HepG2 (cell line): ENCODE results near the gene TBC1D1. TPM values are rescaled to one million over a fixed set of nuclear protein-coding genes. Genes with fewer than 3 reads are reported as not detected.

Source experiments
- ATAC-seq: fragments of 200-7000 bp; cut with Tn5 transposase; 3 replicates; pipeline ENCODE4 v1.9.1; 2020; ENCODE audit warnings: mild to moderate bottlenecking, moderate library complexity
- BruUV-seq: library from RNA; stranded (reverse); fragments of 400-500 nt; replicated peaks from 2 replicates; lab custom pipeline; 2021; lab: Mats Ljungman, UMichigan
- CTCF ChIA-PET: fragments of 300-600 bp; formaldehyde crosslinking; extraction: SDS; loops from one replicate; lab custom pipeline; 2021; ENCODE audit warnings: low total read pairs, inconsistent platforms, low intra/inter-chr PET ratio; lab: Yijun Ruan, JAX
- POLR2A ChIA-PET: fragments of 350-600 bp; sonication (Branson Sonifier 250); formaldehyde crosslinking; loops from one replicate; lab custom pipeline; 2020; ENCODE audit warnings: antibody characterized with exemption, inconsistent platforms; lab: Yijun Ruan, JAX
- DNase-seq: peaks from one replicate; pipeline ENCODE4 v3.0.0-alpha.2; 2015; ENCODE audit warnings: low spot score
- FAIRE-seq: peaks from 3 replicates; lab custom pipeline; 2011; peaks lifted over from hg19 to GRCh38; lab: Jason Lieb, UNC
- H2AFZ ChIP-seq: one replicate; pipeline ENCODE4 v1.6.1; 2011; ENCODE audit warnings: low read length, inconsistent platforms
- H3K27ac ChIP-seq: fragments of 300-600 bp; 3 replicates; pipeline ENCODE4 v1.8.0; 2011; ENCODE audit warnings: mixed run types, mild to moderate bottlenecking, mixed read lengths, low read length, inconsistent platforms; ENCODE audit not compliant: insufficient read depth; ENCODE audit errors: extremely low read length
- H3K27me3 ChIP-seq, 2 experiments: fragments of 200-600 bp in 1 of 2; 2 replicates in 1 of 2; 3 replicates in 1 of 2; pipeline versions ENCODE4 v1.6.0 to v1.8.0; 2011; ENCODE audit warnings: low read length in 2 of 2, mild to moderate bottlenecking in 2 of 2, moderate library complexity in 2 of 2, inconsistent platforms in 1 of 2; ENCODE audit not compliant: insufficient read depth in 2 of 2, control insufficient read depth in 1 of 2
- H3K36me3 ChIP-seq, 2 experiments: fragments of 200-600 bp in 1 of 2; replicated peaks in 1 of 2; 2 replicates in 1 of 2; 3 replicates in 1 of 2; pipeline versions ENCODE4 v1.5.1 to v1.8.0; 2011; ENCODE audit warnings: low read length in 2 of 2, inconsistent platforms in 1 of 2; ENCODE audit not compliant: insufficient read depth in 2 of 2, control insufficient read depth in 1 of 2
- H3K4me1 ChIP-seq: 2 replicates; pipeline ENCODE4 v1.5.1; 2012; ENCODE audit warnings: low read length, inconsistent platforms; ENCODE audit not compliant: insufficient read depth
- H3K4me2 ChIP-seq: 2 replicates; pipeline ENCODE4 v1.6.0; 2011; ENCODE audit warnings: low read depth, low read length, inconsistent platforms
- H3K4me3 ChIP-seq, 3 experiments: fragments of 200-600 bp in 1 of 3; sonication (generic), shearing (Covaris generic) in 1 of 3; replicated peaks in 1 of 3; 2 replicates each; pipeline ENCODE4 v1.5.1; 2011 to 2016; ENCODE audit warnings: low read length in 3 of 3, inconsistent platforms in 2 of 3, low read depth in 2 of 3, mild to moderate bottlenecking in 2 of 3, control low read depth in 1 of 3, mixed read lengths in 1 of 3; ENCODE audit not compliant: insufficient read depth in 1 of 3
- H3K79me2 ChIP-seq: one replicate; pipeline ENCODE4 v1.6.1; 2011; ENCODE audit warnings: low read length, inconsistent platforms; ENCODE audit not compliant: insufficient read depth
- H3K9ac ChIP-seq: 2 replicates; pipeline ENCODE4 v1.6.0; 2011; ENCODE audit warnings: mild to moderate bottlenecking, low read depth, low read length, inconsistent platforms; ENCODE audit not compliant: insufficient read depth
- H3K9me3 ChIP-seq: 2 replicates; pipeline ENCODE4 v1.5.1; 2012; ENCODE audit warnings: mild to moderate bottlenecking, low read length
- H4K20me1 ChIP-seq: 2 replicates; pipeline ENCODE4 v1.6.0; 2011; ENCODE audit warnings: inconsistent platforms, mild to moderate bottlenecking, low read length, moderate library complexity; ENCODE audit not compliant: insufficient read depth
- LCORL ChIP-seq, 2 experiments: fragments of 450-650 bp in 1 of 2; sonication (generic) in 1 of 2; formaldehyde crosslinking in 1 of 2; IDR thresholded peaks; 2 replicates each; pipeline versions ENCODE4 v1.5.0 to v1.6.1; 2017 to 2020; ENCODE audit warnings: antibody characterized with exemption in 1 of 2, missing genetic modification reagents in 1 of 2
- PPARG ChIP-seq: conservative IDR thresholded peaks from 2 replicates; pipeline ENCODE4 v1.6.1; 2016; ENCODE audit warnings: missing biosample characterization, missing genetic modification reagents
- RBAK ChIP-seq: sonication (generic); formaldehyde crosslinking; IDR thresholded peaks from 2 replicates; pipeline ENCODE4 v1.5.1; 2020; ENCODE audit warnings: mild to moderate bottlenecking, missing genetic modification reagents
- SRSF4 ChIP-seq: fragments of 200-400 bp; formaldehyde crosslinking; IDR thresholded peaks from one replicate; pipeline ENCODE4 v1.6.1; 2018; ENCODE audit warnings: mild to moderate bottlenecking, low read depth, low read length, moderate library complexity; ENCODE audit not compliant: poor library complexity, severe bottlenecking
- ZSCAN29 ChIP-seq: sonication (generic); formaldehyde crosslinking; conservative IDR thresholded peaks from 2 replicates; pipeline ENCODE4 v1.4.0; 2020; ENCODE audit warnings: mild to moderate bottlenecking, missing genetic modification reagents
- ZZZ3 ChIP-seq: sonication (generic); formaldehyde crosslinking; IDR thresholded peaks from 2 replicates; pipeline ENCODE4 v1.4.0; 2020; ENCODE audit warnings: missing genetic modification reagents, mild to moderate bottlenecking, borderline replicate concordance
- in situ Hi-C: cut with HindIII; loops from 2 replicates; pipeline ENCODE4 v1.10.0; 2017; ENCODE audit warnings: low pct_unique_long_range_greater_than_20kb; ENCODE audit not compliant: extremely low pct_ligation_motif_present
- intact Hi-C: fragments of 100-400 bp; cut with micrococcal nuclease; formaldehyde crosslinking; loops from one replicate; pipeline ENCODE4 v1.10.0; 2022; ENCODE audit not compliant: unreplicated experiment
- polyA plus RNA-seq, 8 experiments: library from polyadenylated mRNA; depleted of rRNA in 3 of 8; stranded (reverse) in 7 of 8; unstranded in 1 of 8; fragments of >200 nt; fragmentation: Illumina TruSeq in 4 of 8; extraction: Trizol in 4 of 8; gene quantifications; 2 replicates each; pipeline versions ENCODE4 v1.2.1 to v1.2.3, GENCODE V29; 2011 to 2016; ENCODE audit warnings: low read depth in 4 of 8, missing spikeins in 1 of 8, mixed read lengths in 1 of 8; ENCODE audit not compliant: insufficient read depth in 1 of 8
- total RNA-seq, 5 experiments: library from RNA; depleted of rRNA; stranded (reverse); fragments of >200 nt; fragmentation: Illumina TruSeq; extraction: Trizol; gene quantifications; 2 replicates each; pipeline ENCODE4 v1.2.3, GENCODE V29; 2016; ENCODE audit warnings: low read depth in 1 of 5
- TF ChIP-seq, protein P1 (sequence below): sonication (generic); formaldehyde crosslinking; IDR thresholded peaks from 2 replicates; pipeline ENCODE4 v1.4.0; 2020; ENCODE audit warnings: mild to moderate bottlenecking, missing genetic modification reagents
- TF ChIP-seq, protein P2 (sequence below): sonication (generic); formaldehyde crosslinking; IDR thresholded peaks from 2 replicates; pipeline ENCODE4 v1.9.0; 2022; ENCODE audit warnings: low read depth, missing genetic modification reagents
- TF ChIP-seq, protein P3 (sequence below): sonication (generic); formaldehyde crosslinking; IDR thresholded peaks from 2 replicates; pipeline ENCODE4 v1.5.0; 2020; ENCODE audit warnings: missing genetic modification reagents
- TF ChIP-seq, protein P4 (sequence below): sonication (generic); formaldehyde crosslinking; IDR thresholded peaks from 2 replicates; pipeline ENCODE4 v1.4.0; 2020; ENCODE audit warnings: mild to moderate bottlenecking, missing genetic modification reagents
- TF ChIP-seq, protein P5 (sequence below): sonication (generic); formaldehyde crosslinking; IDR thresholded peaks from 2 replicates; pipeline ENCODE4 v1.5.0; 2020; ENCODE audit warnings: mild to moderate bottlenecking, missing genetic modification reagents, moderate library complexity

TBC1D1 gene
- total and polyA plus RNA-seq, 2 of the 13 experiments (the other 11 are each of a cell fraction or from before 2014, with no cell fraction given) = 37.3 to 62.8 TPM

DNA sequence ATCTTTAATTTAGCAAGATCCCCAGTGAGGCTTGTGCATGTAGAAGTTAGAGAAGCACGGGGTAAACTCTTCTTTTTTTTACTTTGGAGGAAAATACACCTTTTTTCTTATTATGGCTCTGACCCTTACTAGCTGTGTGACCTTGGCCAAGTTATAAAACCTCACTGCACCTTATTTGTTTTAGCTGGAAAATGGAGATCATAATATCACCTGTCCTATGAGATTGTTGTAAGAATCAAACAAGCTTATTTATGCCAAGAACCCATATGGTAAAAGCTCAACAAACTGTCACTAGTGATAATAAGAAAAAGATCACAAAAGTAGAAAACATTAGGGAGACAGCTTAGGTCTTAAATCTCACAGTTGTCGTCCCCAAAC is 196.0 kb downstream of the TBC1D1 start (continued):
- TF ChIP-seq, protein P1, sequence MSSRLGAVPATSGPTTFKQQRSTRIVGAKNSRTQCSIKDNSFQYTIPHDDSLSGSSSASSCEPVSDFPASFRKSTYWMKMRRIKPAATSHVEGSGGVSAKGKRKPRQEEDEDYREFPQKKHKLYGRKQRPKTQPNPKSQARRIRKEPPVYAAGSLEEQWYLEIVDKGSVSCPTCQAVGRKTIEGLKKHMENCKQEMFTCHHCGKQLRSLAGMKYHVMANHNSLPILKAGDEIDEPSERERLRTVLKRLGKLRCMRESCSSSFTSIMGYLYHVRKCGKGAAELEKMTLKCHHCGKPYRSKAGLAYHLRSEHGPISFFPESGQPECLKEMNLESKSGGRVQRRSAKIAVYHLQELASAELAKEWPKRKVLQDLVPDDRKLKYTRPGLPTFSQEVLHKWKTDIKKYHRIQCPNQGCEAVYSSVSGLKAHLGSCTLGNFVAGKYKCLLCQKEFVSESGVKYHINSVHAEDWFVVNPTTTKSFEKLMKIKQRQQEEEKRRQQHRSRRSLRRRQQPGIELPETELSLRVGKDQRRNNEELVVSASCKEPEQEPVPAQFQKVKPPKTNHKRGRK (CRISPR knock-in tag) = no peak
- no peak for TF ChIP-seq ZZZ3 (CRISPR knock-in tag)
- TF ChIP-seq RBAK = no peak
- TF ChIP-seq, protein P2, sequence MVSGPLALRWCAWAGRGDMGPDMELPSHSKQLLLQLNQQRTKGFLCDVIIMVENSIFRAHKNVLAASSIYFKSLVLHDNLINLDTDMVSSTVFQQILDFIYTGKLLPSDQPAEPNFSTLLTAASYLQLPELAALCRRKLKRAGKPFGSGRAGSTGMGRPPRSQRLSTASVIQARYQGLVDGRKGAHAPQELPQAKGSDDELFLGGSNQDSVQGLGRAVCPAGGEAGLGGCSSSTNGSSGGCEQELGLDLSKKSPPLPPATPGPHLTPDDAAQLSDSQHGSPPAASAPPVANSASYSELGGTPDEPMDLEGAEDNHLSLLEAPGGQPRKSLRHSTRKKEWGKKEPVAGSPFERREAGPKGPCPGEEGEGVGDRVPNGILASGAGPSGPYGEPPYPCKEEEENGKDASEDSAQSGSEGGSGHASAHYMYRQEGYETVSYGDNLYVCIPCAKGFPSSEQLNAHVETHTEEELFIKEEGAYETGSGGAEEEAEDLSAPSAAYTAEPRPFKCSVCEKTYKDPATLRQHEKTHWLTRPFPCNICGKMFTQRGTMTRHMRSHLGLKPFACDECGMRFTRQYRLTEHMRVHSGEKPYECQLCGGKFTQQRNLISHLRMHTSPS (CRISPR knock-in tag) = no peak
- TF ChIP-seq PPARG = no peak
- no peak for TF ChIP-seq SRSF4
- TF ChIP-seq ZSCAN29 (CRISPR knock-in tag) = no peak

DNA sequence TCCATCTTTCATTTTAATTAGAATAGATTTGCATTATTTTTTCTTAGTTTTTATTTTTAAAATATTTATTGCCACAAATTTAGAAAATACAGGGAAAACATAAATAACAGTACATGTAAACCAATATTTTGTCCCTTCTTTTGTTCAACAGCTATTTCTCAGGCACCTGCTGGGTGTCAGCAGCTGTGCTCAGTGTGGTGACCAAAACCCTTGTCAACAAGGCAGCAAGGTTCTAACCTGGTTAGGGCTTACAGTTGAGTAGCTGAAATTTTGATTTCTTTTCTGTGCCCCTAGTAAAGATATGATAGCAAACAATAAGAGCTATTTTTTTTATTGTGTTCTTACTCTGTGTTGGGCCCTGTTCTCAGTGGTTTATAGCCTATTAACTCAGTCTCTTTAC is 197.4 kb downstream of the TBC1D1 start:
- H3K4me2 ChIP-seq = no peak overlapping the region
- in situ Hi-C loops (no loop called here), intact Hi-C loops (no loop called here)
- DNase-seq = no peak
- ChIA-PET POLR2A (no interaction called here), CTCF (no interaction called here)
- peaks cover 3 to 21% of the 10 kb centered on the region in 2 experiments; a peak in 3 of 5 replicates for H3K36me3 ChIP-seq
- no peak for FAIRE-seq
- no TSS peak for BruUV-seq
- H3K9me3 ChIP-seq = no peaks in the 10 kb centered on the region
- no peak overlapping the region for H3K9ac ChIP-seq
- no peak for ATAC-seq
- no peaks in the 10 kb centered on the region for H3K27me3 ChIP-seq
- no peak overlapping the region for H3K27ac ChIP-seq
- H3K4me1 ChIP-seq = peaks cover 36% of the 10 kb centered on the region
- no peak overlapping the region for H3K4me3 ChIP-seq
- no peak overlapping the region for H2AFZ ChIP-seq
- H4K20me1 ChIP-seq = no peaks in the 10 kb centered on the region
- H3K79me2 ChIP-seq = no peaks in the 10 kb centered on the region
- TF ChIP-seq, protein P3, sequence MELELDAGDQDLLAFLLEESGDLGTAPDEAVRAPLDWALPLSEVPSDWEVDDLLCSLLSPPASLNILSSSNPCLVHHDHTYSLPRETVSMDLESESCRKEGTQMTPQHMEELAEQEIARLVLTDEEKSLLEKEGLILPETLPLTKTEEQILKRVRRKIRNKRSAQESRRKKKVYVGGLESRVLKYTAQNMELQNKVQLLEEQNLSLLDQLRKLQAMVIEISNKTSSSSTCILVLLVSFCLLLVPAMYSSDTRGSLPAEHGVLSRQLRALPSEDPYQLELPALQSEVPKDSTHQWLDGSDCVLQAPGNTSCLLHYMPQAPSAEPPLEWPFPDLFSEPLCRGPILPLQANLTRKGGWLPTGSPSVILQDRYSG (CRISPR knock-in tag) = no peak
- TF ChIP-seq LCORL (IDR thresholded peaks at IDR 0.05) = no peak
- TF ChIP-seq LCORL (CRISPR knock-in tag; IDR thresholded peaks at IDR 0.05) = no peak
- TF ChIP-seq, protein P4, sequence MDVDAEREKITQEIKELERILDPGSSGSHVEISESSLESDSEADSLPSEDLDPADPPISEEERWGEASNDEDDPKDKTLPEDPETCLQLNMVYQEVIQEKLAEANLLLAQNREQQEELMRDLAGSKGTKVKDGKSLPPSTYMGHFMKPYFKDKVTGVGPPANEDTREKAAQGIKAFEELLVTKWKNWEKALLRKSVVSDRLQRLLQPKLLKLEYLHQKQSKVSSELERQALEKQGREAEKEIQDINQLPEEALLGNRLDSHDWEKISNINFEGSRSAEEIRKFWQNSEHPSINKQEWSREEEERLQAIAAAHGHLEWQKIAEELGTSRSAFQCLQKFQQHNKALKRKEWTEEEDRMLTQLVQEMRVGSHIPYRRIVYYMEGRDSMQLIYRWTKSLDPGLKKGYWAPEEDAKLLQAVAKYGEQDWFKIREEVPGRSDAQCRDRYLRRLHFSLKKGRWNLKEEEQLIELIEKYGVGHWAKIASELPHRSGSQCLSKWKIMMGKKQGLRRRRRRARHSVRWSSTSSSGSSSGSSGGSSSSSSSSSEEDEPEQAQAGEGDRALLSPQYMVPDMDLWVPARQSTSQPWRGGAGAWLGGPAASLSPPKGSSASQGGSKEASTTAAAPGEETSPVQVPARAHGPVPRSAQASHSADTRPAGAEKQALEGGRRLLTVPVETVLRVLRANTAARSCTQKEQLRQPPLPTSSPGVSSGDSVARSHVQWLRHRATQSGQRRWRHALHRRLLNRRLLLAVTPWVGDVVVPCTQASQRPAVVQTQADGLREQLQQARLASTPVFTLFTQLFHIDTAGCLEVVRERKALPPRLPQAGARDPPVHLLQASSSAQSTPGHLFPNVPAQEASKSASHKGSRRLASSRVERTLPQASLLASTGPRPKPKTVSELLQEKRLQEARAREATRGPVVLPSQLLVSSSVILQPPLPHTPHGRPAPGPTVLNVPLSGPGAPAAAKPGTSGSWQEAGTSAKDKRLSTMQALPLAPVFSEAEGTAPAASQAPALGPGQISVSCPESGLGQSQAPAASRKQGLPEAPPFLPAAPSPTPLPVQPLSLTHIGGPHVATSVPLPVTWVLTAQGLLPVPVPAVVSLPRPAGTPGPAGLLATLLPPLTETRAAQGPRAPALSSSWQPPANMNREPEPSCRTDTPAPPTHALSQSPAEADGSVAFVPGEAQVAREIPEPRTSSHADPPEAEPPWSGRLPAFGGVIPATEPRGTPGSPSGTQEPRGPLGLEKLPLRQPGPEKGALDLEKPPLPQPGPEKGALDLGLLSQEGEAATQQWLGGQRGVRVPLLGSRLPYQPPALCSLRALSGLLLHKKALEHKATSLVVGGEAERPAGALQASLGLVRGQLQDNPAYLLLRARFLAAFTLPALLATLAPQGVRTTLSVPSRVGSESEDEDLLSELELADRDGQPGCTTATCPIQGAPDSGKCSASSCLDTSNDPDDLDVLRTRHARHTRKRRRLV = no peak
- TF ChIP-seq, protein P5, sequence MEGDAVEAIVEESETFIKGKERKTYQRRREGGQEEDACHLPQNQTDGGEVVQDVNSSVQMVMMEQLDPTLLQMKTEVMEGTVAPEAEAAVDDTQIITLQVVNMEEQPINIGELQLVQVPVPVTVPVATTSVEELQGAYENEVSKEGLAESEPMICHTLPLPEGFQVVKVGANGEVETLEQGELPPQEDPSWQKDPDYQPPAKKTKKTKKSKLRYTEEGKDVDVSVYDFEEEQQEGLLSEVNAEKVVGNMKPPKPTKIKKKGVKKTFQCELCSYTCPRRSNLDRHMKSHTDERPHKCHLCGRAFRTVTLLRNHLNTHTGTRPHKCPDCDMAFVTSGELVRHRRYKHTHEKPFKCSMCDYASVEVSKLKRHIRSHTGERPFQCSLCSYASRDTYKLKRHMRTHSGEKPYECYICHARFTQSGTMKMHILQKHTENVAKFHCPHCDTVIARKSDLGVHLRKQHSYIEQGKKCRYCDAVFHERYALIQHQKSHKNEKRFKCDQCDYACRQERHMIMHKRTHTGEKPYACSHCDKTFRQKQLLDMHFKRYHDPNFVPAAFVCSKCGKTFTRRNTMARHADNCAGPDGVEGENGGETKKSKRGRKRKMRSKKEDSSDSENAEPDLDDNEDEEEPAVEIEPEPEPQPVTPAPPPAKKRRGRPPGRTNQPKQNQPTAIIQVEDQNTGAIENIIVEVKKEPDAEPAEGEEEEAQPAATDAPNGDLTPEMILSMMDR (CRISPR knock-in tag) = no peak
